Measurements from ENCODE around the gene NR1D2.

The NR1D2 gene

DNA sequence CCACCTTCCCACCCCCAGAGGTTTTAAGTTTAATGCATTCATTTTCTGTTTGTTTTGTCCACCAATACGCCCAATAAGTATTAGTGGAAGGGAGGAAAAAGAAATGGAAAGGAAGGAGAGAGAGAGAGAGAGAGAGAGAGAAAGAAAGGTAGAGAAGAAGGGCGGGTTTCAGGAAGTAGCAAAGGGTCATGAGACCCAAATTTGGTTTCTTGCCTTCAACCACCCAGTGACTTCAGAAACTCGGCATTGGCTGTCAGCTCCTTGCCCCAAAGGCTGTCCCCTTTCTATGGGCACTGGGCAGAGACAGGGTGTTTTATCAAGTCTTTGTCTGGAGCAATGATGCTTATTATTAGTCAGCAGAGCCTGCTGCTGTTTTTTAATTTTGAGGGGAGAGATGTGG is 13.5 kb upstream of the NR1D2 start:
- Histone ChIP-seq H3K36me3 (ENCODE audit: insufficient read depth, insufficient read length, low read length) (no peaks in the 10 kb centered on the region), H3K27me3 (ENCODE audit: insufficient read depth, insufficient read length) (no peaks in the 10 kb centered on the region), H3K4me1 (ENCODE audit: insufficient read depth, insufficient read length) (no peaks in the 10 kb centered on the region), H3K9me3 (ENCODE audit: insufficient read depth, low read length) (no peaks in the 10 kb centered on the region), H3K9ac (ENCODE audit: insufficient read length, low read depth) (no peak overlapping the region), H3K4me3 (ENCODE audit: insufficient read length, low read depth) (no peak overlapping the region)
- no peak for DNase-seq (ENCODE audit: low read depth, low spot score)
- TF ChIP-seq SUZ12 (IDR thresholded peaks at IDR 0.05; ENCODE audit: extremely low read depth, insufficient read depth, insufficient read length): no peak
- TF ChIP-seq ZNF274 (IDR thresholded peaks at IDR 0.05; ENCODE audit: low read depth, low read length): no peak
- TF ChIP-seq YY1 (IDR thresholded peaks at IDR 0.05; ENCODE audit: insufficient read depth, insufficient read length): no peak

DNA sequence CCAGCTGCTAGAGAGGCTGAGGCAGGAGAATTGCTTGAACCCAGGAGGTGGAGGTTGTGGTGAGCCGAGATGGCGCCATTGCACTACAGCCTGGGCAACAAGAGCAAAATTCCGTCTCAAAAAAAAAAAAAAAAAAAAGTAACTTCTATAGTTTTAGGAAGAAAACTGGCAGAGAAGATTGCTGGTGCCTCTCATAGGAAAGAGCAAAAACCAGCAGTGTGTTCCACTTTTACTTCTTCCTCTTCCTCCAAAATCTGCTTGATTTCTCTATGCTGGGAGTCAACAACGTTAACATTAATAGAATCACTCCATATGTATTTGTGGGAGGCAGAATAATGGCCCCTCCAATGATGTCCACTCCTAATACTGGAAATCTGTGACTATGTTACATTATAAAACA is 12.5 kb upstream of the NR1D2 start:
- TF ChIP-seq SUZ12 (IDR thresholded peaks at IDR 0.05; ENCODE audit: extremely low read depth, insufficient read depth, insufficient read length) (no peak), YY1 (IDR thresholded peaks at IDR 0.05; ENCODE audit: insufficient read depth, insufficient read length) (no peak), ZNF274 (IDR thresholded peaks at IDR 0.05; ENCODE audit: low read depth, low read length) (no peak)
- H3K9ac ChIP-seq (ENCODE audit: insufficient read length, low read depth): no peak overlapping the region
- no peaks in the 10 kb centered on the region for H3K36me3 ChIP-seq (ENCODE audit: insufficient read depth, insufficient read length, low read length)
- no peaks in the 10 kb centered on the region for H3K9me3 ChIP-seq (ENCODE audit: insufficient read depth, low read length)
- no peak overlapping the region for H3K4me3 ChIP-seq (ENCODE audit: insufficient read length, low read depth)
- DNase-seq (ENCODE audit: low read depth, low spot score): no peak
- no peaks in the 10 kb centered on the region for H3K27me3 ChIP-seq (ENCODE audit: insufficient read depth, insufficient read length)
- no peaks in the 10 kb centered on the region for H3K4me1 ChIP-seq (ENCODE audit: insufficient read depth, insufficient read length)

GRCh38 chr3:23934253-23934652 is 10.8 kb upstream of the NR1D2 start:
- TF ChIP-seq YY1 (IDR thresholded peaks at IDR 0.05; ENCODE audit: insufficient read depth, insufficient read length): no peak
- H3K27me3 ChIP-seq (ENCODE audit: insufficient read depth, insufficient read length): no peaks in the 10 kb centered on the region
- no peaks in the 10 kb centered on the region for H3K36me3 ChIP-seq (ENCODE audit: insufficient read depth, insufficient read length, low read length)
- no peak overlapping the region for H3K9ac ChIP-seq (ENCODE audit: insufficient read length, low read depth)
- no peak for DNase-seq (ENCODE audit: low read depth, low spot score)
- H3K4me3 ChIP-seq (ENCODE audit: insufficient read length, low read depth): no peak overlapping the region
- H3K4me1 ChIP-seq (ENCODE audit: insufficient read depth, insufficient read length): no peaks in the 10 kb centered on the region
- no peaks in the 10 kb centered on the region for H3K9me3 ChIP-seq (ENCODE audit: insufficient read depth, low read length)

DNA sequence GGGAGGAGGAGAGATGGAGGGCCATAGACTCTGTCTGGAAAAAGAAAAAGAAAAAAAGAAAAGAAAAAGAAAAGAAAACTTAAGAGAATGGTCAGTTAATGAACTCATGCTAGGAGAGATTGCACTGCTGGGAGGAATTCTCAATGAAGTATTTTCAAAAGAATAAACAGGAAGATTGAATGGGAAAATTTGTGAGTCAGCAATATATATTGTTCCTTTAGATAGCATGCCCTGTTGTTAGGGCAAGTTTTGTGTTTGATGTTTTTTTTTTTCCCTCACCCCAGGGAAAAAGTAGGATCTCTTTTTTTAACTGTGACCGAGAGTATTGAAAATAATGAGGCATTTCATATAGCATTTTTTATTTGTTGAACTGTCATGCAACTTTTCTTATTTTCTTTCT is 7.8 kb upstream of the NR1D2 start:
- no peak overlapping the region for H3K9ac ChIP-seq (ENCODE audit: insufficient read length, low read depth)
- H3K9me3 ChIP-seq (ENCODE audit: insufficient read depth, low read length): no peaks in the 10 kb centered on the region
- no peak for DNase-seq (ENCODE audit: low read depth, low spot score)
- H3K36me3 ChIP-seq (ENCODE audit: insufficient read depth, insufficient read length, low read length): no peaks in the 10 kb centered on the region
- H3K4me1 ChIP-seq (ENCODE audit: insufficient read depth, insufficient read length): no peaks in the 10 kb centered on the region
- no peak overlapping the region for H3K4me3 ChIP-seq (ENCODE audit: insufficient read length, low read depth)
- TF ChIP-seq SUZ12 (IDR thresholded peaks at IDR 0.05; ENCODE audit: extremely low read depth, insufficient read depth, insufficient read length) (no peak), ZNF274 (IDR thresholded peaks at IDR 0.05; ENCODE audit: low read depth, low read length) (no peak), YY1 (IDR thresholded peaks at IDR 0.05; ENCODE audit: insufficient read depth, insufficient read length) (no peak)
- H3K27me3 ChIP-seq (ENCODE audit: insufficient read depth, insufficient read length): no peaks in the 10 kb centered on the region

- Histone ChIP-seq H3K4me3 (ENCODE audit: insufficient read length, low read depth) (no peak overlapping the region), H3K4me1 (ENCODE audit: insufficient read depth, insufficient read length) (no peaks in the 10 kb centered on the region), H3K9ac (ENCODE audit: insufficient read length, low read depth) (no peak overlapping the region), H3K9me3 (ENCODE audit: insufficient read depth, low read length) (no peaks in the 10 kb centered on the region), H3K36me3 (ENCODE audit: insufficient read depth, insufficient read length, low read length) (no peaks in the 10 kb centered on the region), H3K27me3 (ENCODE audit: insufficient read depth, insufficient read length) (no peaks in the 10 kb centered on the region)
- no peak for DNase-seq (ENCODE audit: low read depth, low spot score)
- TF ChIP-seq SUZ12 (IDR thresholded peaks at IDR 0.05; ENCODE audit: extremely low read depth, insufficient read depth, insufficient read length) (no peak), YY1 (IDR thresholded peaks at IDR 0.05; ENCODE audit: insufficient read depth, insufficient read length) (no peak), ZNF274 (IDR thresholded peaks at IDR 0.05; ENCODE audit: low read depth, low read length) (no peak)
Measured at GRCh38 chr3:23938688-23939087, 6.4 kb upstream of the NR1D2 start.

DNA sequence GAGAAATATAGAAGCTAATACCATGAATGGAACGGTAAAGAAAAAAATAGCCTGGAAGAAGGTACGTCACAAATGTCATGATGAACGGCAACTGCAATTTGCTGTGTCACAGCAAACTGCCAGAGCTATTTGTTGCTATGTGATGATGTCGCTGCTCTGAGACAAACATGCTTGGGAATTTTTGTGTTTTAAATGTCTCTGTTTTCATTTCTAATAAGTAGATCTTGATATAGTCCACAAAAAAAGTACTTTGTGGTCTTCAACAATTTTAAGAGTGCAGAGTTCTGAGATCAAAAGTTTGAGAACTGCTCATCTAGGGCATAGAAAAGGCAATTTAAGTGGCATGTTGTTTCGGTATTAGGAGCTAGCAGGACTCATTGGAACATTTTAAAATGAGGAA is 4.3 kb upstream of the NR1D2 start:
- DNase-seq (ENCODE audit: low read depth, low spot score): no peak
- no peak overlapping the region for H3K9ac ChIP-seq (ENCODE audit: insufficient read length, low read depth)
- no peak overlapping the region for H3K4me3 ChIP-seq (ENCODE audit: insufficient read length, low read depth)
- no peaks in the 10 kb centered on the region for H3K4me1 ChIP-seq (ENCODE audit: insufficient read depth, insufficient read length)
- no peak for TF ChIP-seq ZNF274 (IDR thresholded peaks at IDR 0.05; ENCODE audit: low read depth, low read length)
- H3K27me3 ChIP-seq (ENCODE audit: insufficient read depth, insufficient read length): no peaks in the 10 kb centered on the region
- H3K9me3 ChIP-seq (ENCODE audit: insufficient read depth, low read length): no peaks in the 10 kb centered on the region
- no peaks in the 10 kb centered on the region for H3K36me3 ChIP-seq (ENCODE audit: insufficient read depth, insufficient read length, low read length)

DNA sequence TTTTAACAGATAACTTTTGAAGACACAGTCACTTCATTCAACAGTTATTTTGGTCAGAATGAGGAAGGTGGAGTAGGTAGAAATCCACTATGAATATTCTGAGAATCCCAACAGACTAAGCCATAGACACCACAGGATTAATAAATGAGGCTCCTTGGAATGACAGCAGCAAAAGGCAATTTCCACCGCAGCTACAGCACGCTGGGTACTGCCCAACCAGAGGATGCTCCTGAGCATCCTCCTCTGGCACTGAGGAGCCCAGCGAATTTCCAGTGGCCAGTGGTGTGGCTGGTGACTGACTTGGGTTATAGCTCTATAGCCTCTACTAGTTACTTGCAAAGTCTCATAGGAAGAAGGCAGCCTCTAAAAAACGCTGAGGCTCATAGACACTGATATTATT is 3.6 kb upstream of the NR1D2 start:
- Histone ChIP-seq H3K4me1 (ENCODE audit: insufficient read depth, insufficient read length) (no peaks in the 10 kb centered on the region), H3K4me3 (ENCODE audit: insufficient read length, low read depth) (no peak overlapping the region), H3K9ac (ENCODE audit: insufficient read length, low read depth) (no peak overlapping the region), H3K9me3 (ENCODE audit: insufficient read depth, low read length) (no peaks in the 10 kb centered on the region), H3K36me3 (ENCODE audit: insufficient read depth, insufficient read length, low read length) (no peaks in the 10 kb centered on the region), H3K27me3 (ENCODE audit: insufficient read depth, insufficient read length) (no peaks in the 10 kb centered on the region)
- TF ChIP-seq SUZ12 (IDR thresholded peaks at IDR 0.05; ENCODE audit: extremely low read depth, insufficient read depth, insufficient read length) (no peak), ZNF274 (IDR thresholded peaks at IDR 0.05; ENCODE audit: low read depth, low read length) (no peak), YY1 (IDR thresholded peaks at IDR 0.05; ENCODE audit: insufficient read depth, insufficient read length) (no peak)
- no peak for DNase-seq (ENCODE audit: low read depth, low spot score)

- no peaks in the 10 kb centered on the region for H3K4me1 ChIP-seq (ENCODE audit: insufficient read depth, insufficient read length)
- DNase-seq (ENCODE audit: low read depth, low spot score): no peak
- H3K27me3 ChIP-seq (ENCODE audit: insufficient read depth, insufficient read length): no peaks in the 10 kb centered on the region
- no peak overlapping the region for H3K4me3 ChIP-seq (ENCODE audit: insufficient read length, low read depth)
- H3K9ac ChIP-seq (ENCODE audit: insufficient read length, low read depth): no peak overlapping the region
- TF ChIP-seq SUZ12 (IDR thresholded peaks at IDR 0.05; ENCODE audit: extremely low read depth, insufficient read depth, insufficient read length): no peak
- TF ChIP-seq ZNF274 (IDR thresholded peaks at IDR 0.05; ENCODE audit: low read depth, low read length): no peak
- H3K9me3 ChIP-seq (ENCODE audit: insufficient read depth, low read length): no peaks in the 10 kb centered on the region
- no peaks in the 10 kb centered on the region for H3K36me3 ChIP-seq (ENCODE audit: insufficient read depth, insufficient read length, low read length)
Measured at GRCh38 chr3:23942546-23942945, 2.5 kb upstream of the NR1D2 start.

All from NT2/D1 (cell line).